Activated CD8-positive, alpha-beta memory T cell treated with anti-CD3 and anti-CD28 coated beads, Interleukin-2, amount 50 U/mL, for 48 hours (primary cell): ENCODE results near the gene USP10.
A peak's percentile ranks its signal among the peaks of the same experiment; 100 is the strongest.

Source experiments
- DNase-seq: peaks from one replicate; pipeline ENCODE4 v3.0.0-alpha.2; 2020

Gene USP10

GRCh38 chr16:84700446-84701300, 873 bp downstream of the USP10 start:
- DNase-seq, result no peak

GRCh38 chr16:84703681-84704080, 3.9 kb downstream of the USP10 start:
- DNase-seq, result no peak

- no peak for DNase-seq
Measured at GRCh38 chr16:84704253-84704652, 4.5 kb downstream of the USP10 start.

GRCh38 chr16:84706856-84707255, 7.1 kb downstream of the USP10 start:
- no peak for DNase-seq

- DNase-seq, result peak; percentile 32
Measured at GRCh38 chr16:84709609-84710008, 9.8 kb downstream of the USP10 start.

- DNase-seq, result peak; percentile 15
Measured at GRCh38 chr16:84710686-84711085, 10.9 kb downstream of the USP10 start.

GRCh38 chr16:84712138-84712671, 12.4 kb downstream of the USP10 start:
- DNase-seq, result peak; percentile 32

- peak; percentile 36 for DNase-seq
Measured at GRCh38 chr16:84712801-84713775, 13.3 kb downstream of the USP10 start.

- peak; percentile 46 for DNase-seq
Measured at GRCh38 chr16:84714028-84714427, 14.2 kb downstream of the USP10 start.

- no peak for DNase-seq
Measured at GRCh38 chr16:84715424-84715823, 15.6 kb downstream of the USP10 start.

GRCh38 chr16:84715854-84716253, 16.1 kb downstream of the USP10 start:
- peak; percentile 38 for DNase-seq

- DNase-seq, result no peak
Measured at GRCh38 chr16:84716740-84717139, 16.9 kb downstream of the USP10 start.

GRCh38 chr16:84717484-84717883, 17.7 kb downstream of the USP10 start:
- no peak for DNase-seq

GRCh38 chr16:84720177-84720579, 20.4 kb downstream of the USP10 start:
- DNase-seq, result peak; percentile 8

- DNase-seq, result no peak
Measured at GRCh38 chr16:84722068-84722467, 22.3 kb downstream of the USP10 start.

GRCh38 chr16:84723906-84724305, 24.1 kb downstream of the USP10 start:
- DNase-seq, result no peak

- DNase-seq, result no peak
Measured at GRCh38 chr16:84724606-84725309, 25.0 kb downstream of the USP10 start.

- DNase-seq, result no peak
Measured at GRCh38 chr16:84725481-84726078, 25.8 kb downstream of the USP10 start.

- peak; percentile 94 for DNase-seq
Measured at GRCh38 chr16:84726079-84726668, 26.4 kb downstream of the USP10 start.

- no peak for DNase-seq
Measured at GRCh38 chr16:84726669-84727467, 27.1 kb downstream of the USP10 start.

GRCh38 chr16:84728853-84729424, 29.1 kb downstream of the USP10 start:
- DNase-seq, result no peak
